ENCODE results near the gene VSIG4.
"Not testable (repeated sequence)": the region's sequence is repeated elsewhere in the genome, so short reads cannot be mapped to it uniquely, and the experiment has no call there.

VSIG4 gene

DNA sequence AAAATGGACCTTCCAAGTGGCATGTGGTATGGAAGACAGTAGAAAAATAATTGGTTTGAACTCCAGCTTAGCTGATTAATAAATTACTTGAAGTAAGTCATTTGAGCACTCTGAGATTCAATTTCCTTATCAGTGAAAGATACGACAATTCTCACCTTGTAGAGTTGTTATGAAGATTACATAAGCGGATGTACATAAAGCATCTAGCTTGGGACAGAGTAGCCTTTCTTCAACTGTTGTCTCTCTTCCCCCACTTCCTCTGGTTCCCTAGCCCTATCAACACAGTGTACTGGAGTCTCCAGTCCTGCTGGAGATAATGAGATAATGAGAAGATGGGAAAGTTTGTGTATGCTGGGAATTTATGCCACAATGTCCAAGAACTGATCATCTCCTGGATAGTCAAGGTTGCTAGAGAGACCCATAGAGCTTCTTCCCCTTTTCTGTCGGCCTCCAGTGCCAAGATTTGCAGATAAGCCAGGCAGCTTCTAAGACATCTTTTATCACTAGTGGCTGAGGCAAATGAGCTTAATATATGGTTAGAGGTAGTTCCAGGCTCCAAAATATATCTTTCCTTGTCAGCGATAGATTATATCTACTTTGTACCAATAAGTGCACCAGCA lies 33.9 kb downstream of the VSIG4 start:
- DNase-seq, result no peak

DNA sequence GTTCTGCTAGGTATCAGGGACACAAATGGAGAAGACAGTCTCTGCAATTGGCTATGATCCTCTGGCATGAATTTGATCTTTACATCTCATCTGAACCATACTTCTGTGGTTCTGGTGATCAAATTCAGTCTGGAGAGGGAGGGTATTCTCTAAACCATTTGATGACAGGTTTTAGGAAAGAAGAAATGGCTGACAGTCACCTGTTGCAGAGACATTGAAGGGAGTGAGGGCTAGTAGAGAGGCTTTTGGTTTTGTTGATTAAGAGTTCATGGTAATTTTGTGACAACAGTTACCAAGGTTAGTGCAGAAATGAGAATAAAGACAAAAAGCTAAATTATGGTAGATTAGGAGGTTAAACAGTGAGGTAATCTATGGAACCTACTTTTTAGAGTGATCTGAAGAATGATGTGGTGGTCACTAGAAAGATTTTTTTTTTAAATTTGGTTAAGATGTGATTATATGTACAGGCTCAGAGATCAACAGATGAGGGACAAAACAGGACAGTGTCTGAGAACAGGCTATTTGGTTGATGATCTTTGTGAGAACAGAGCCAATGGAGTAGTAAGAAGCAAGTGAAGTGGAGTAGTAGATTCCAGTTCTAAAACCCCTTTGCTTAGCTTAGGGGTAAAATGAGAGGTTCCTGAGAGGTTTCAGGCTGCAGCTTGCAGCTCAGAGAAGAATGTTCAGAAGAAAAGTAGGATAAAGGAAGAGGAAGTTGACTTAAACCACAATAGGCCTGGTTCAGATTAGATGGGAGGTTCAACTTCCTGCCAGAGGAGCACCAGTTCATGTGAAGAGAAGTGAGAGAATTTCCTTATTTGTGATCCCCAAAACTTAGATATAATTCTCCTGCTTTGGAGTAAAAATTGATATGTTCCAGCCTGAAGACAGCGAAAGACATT lies 34.7 kb downstream of the VSIG4 start:
- DNase-seq, result no peak

DNA sequence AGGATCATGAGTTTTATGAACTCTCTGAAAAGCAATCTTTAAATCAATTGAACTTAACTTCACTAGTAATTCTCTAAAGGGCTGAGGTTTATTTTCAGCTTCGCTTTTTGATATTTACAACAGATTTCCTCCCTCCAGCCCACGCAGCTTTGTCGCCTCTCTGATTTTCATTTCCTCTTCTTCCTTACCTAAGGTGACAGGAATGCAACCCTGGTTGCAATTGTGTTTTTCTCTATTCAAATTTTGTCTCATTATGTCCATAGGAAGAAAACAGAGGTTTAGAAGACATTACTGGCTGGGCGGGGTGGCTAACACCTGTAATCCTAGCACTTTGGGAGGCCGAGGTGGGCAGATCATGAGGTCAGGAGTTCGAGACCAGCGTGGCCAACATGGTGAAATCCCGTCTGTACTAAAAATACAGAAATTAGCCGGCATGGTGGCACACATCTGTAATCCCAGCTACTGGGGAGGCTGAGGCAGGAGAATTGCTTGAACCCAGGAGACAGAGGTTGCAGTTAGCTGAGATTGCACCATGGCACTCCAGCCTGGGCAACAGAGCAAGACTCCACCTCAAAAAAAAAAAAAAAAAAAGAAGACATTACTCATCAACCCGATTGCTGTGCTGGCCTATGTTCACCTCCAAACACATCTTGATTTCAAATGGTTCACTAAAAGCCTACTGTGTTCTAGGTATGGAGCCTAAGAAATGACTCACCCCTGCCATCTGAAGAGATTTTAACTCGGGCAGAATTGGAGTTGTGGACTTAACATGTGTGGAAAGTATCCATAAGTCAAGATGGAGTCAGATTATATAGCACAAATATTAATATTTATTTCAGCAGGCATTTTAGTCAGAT lies 36.8 kb downstream of the VSIG4 start:
- no peak for DNase-seq

DNA sequence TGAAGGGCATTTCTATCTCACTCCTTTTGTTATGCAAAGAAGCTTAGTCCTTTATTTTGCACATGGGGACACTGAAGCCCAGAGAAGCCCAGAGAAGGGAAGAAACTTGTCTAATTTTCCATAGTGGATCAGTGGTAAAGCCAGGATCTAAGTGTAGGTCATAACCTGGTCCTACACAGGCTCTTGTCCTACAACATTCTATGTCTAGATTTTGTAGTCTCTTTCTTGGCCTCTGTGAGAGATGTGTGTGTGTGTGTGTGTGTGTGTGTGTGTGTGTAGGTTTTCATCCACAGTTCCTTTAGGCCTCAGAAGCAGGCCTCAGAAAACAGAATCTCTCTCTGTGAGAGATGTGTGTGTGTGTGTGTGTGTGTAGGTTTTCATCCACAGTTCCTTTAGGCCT lies 38.3 kb downstream of the VSIG4 start:
- DNase-seq, result no peak

DNA sequence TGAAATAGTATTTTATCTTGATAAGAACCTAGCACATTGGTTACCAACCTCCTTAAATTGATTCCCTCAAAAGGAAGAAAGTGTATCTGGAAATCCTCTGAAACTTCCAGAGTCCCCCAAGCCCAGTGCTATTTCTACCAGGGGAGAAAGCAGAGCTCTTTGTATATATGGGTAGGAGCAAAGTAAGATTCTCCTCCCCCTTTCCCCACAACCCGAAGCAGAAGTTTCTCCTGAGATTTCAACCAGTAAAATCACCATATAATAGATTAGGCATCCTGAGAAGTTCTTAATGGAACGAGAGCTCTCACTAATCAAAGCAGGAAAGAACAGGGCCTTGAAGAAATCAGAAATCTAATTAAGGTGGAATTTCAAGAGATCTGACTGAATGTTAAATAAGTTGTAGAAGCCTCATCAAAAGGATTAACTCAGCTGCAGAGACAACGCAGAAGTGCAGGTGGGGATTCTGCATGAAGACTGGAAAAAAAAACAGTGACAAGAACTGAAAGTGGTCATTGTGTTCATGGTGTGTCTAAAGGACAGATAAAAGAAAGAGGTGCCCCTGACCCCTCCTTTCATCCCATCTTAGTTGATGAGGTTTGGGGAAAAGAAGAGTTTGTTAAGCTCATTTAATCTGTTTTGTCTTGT lies 39.1 kb downstream of the VSIG4 start:
- DNase-seq, result no peak

DNA sequence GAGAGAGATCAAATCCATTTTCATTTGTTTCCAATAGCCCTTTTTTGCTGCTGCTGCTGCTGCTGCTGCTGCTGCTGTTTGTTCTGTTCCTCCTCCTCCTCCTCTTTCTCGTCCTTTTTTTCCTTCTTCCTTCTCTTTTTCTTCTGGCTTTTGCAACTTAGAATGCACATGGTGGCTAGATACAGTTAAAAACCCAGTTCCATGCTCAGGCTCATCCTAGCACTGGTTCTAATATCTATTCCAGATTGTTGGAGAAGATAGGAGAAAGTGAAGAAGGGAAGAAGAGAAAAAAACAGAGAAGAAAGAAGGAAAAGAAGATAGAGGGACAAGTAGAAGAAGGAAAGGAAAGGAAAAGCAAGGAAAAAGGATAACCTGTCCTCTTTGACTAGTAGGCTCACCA lies 39.7 kb downstream of the VSIG4 start:
- DNase-seq, result no peak

DNA sequence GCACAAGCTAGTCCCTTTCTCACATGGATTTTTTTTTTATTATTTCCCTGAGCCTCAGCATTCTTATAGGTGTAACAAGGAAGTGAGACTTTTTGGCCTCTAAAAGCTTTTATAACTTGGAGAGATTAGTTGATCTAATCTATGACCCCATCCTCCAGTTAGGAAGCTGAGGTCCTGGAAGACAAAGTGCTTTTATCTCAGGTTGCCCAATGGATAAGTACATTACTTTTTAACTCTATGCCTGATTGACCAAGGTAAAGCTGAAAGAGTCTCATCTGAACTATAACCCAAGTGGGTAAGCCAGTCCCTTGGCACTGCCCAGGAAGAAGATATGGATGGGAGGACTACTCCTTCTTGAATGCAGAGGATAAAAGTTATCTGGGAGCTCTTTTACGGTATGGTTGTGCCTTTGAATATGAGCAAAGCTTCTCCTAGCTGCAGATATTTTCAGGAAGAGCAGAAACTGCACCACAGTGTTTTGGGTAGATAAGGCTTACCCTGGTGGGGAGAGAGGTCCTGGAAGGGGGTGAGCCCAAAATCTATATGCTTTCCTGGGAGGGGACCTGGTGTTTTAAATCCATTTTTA lies 40.2 kb downstream of the VSIG4 start:
- DNase-seq, result no peak

DNA sequence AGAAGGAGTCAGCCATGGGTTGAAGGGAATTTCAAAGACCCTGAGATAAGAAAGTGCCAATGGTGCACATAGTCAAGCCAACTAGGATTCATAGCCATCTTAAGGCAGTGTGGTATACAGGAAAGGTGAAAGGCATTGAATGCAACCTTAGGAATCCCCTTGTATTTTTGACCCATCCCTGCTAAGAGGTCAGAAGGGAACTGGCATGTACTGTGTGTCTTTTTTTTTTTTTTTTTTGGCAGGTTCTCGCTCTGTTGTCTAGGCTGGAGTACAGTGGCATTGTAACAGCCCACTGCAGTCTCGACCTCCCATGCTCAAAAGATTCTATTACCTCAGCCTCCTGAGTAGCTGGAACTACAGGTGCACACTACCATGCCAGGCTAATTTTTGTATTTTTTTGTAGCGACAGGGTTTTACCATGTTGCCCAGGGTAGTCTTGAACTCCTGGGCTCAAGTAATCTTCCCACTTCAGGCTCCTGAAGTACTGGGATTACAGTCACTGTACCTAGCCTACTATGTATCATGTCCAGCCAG lies 40.8 kb downstream of the VSIG4 start:
- DNase-seq, result no peak

DNA sequence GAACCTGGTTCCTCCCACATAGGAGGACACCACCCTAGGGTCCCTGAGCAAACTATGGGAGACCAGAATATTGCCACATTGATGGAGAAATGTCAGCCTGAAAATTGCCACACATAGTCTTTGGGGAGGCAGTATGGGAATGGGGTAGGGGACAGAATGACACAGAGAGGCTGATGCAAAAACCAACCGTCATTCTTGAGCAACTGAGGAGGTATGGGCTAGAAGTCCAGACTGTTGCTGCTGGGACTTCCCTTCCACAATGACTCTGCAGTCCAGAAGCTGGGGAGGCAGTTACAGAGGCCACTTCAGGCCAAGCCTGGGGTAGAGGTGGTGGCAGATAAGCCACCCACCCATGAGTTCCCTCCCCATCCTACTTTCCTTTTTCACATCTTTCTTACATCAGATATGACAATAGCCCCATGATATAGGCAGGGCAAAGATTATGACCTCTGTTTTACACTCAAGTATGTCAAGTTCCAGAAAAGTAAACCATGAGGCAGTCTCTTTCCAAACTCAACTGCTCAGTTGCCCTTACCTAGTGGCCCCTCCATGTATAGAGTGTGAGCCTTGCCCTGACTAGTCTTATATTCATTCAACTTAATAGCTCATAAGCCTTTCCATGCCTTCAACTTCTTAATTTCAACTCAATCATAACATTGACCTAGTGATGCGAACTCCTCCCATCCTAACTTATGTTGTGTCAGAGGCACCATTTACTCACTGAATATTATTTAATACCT lies 41.7 kb downstream of the VSIG4 start:
- no peak for DNase-seq

DNA sequence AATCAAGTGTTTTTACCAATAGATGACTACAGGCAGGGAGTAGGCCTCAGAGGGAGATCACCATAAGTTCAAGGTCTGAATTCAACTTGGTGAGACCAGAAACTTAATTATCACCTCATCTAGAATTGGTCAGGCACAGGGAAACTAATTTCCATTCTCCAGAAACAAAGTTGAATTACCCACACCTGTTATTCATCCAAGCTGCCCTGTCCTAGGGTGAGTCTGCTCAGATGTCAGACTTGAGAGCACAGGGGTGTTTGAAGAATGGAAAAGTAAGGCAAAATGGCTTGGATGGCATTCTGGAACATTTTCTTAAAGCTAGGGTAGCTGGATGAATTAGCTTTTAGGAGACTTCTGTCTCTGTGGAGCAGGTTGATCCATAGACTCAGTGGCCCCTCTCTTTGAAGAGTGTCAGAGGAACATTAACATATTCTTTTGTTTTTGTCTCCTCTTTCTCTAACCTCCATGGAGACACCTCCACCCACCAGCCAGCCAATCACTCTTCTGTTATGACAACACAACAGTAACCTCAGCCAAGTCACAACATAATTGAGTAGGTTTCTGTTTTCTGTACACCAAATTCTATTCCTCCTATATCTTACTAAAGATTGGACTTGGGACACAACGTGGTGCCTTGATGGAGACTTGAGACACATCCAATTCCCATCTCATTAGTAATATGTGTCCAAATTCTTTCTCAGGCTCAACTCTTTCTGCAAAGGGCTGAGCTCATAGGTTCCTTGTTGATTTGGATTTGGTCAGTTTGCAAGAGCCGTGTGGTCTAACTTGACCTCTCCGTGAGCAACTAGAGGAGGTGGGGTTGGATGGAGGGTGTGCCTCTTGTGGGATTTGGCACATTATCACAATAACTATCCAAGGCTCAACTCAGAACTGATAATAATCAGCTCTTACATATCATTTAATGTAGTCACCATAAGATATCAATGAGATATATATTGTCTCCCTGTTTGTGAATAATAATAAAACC lies 45.1 kb downstream of the VSIG4 start:
- DNase-seq, result no peak

DNA sequence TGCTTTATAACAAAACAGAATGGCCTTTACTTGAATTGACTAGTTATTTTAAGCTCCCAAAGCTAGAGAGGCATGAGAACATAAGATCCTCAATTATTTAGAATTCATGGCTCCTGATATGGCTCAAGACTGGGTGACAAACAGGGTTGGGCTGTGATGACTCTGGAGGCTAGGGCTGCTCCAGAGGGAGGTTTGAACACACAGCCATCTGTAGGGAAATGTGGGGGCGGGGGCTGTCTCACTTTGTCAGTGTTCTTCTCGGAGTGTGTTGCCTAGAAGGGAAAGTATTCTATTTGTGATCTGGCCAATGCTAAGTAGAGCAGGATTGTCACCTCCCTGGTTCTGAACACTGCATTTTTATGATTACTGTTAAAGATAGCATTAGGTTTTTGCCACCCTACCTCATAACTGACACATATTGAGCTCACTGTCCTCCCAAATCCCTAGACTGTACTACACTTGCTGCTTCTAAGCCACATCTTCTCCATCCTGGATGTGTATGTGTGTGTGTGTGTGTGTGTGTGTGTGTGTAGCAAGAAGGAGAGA lies 45.9 kb downstream of the VSIG4 start:
- no peak for DNase-seq

DNA sequence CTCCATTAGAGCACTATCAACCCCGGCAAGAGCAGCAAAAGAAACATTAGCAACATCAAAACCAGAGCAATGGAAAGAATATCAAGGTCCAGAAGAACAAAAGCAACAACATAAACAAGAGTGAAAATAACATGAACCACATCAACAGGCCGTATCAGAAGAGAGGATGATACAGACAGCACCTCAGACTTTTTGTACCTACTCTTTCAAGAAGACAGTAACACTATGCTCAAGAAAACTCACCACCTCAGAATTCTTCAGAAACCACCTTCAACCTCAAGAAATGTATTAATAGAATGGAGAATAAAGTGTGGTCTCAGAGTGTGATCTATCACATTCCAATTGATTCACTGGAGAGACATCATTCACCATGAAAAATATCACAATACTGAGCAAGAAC lies 46.5 kb downstream of the VSIG4 start:
- no peak for DNase-seq

DNA sequence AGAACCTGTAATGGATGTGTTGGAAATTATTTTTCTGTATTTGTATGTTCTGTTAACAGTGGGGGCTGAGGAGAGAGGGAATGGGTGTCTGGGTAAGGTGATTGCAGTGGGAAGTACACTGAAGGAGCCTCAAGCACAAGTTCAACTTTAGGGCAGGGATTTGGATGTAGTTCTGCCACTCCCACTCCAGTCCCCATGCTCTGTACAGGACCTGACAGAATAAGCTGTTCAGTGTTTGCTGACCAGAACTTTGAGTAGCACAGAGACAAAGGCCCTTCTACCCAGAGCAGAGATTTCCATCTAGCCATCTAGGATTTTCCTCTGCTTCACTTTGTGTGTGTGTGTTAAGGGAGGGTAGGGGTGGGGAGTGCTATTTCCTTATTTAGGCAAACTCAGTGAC lies 49.2 kb downstream of the VSIG4 start:
- DNase-seq, result no peak

DNA sequence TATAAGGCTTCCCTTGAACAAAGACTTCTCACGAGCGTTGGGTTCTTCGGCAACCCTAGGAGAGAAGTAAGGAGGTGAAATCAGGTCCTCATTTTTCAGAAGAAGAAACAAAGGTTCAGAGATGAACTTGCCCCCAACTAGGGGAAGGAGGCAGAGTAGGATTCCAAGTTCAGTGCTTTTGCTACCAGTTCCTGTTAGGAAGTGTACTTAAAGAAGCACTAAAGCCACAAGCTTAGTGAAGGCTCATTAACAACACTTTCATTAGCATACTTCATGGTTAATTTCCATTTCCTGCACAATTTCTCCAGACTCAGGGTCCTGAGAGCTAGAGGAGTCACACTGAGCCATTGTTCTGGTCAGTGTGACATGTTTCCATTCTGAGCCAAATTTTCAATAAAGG lies 52.1 kb downstream of the VSIG4 start:
- no peak for DNase-seq

DNA sequence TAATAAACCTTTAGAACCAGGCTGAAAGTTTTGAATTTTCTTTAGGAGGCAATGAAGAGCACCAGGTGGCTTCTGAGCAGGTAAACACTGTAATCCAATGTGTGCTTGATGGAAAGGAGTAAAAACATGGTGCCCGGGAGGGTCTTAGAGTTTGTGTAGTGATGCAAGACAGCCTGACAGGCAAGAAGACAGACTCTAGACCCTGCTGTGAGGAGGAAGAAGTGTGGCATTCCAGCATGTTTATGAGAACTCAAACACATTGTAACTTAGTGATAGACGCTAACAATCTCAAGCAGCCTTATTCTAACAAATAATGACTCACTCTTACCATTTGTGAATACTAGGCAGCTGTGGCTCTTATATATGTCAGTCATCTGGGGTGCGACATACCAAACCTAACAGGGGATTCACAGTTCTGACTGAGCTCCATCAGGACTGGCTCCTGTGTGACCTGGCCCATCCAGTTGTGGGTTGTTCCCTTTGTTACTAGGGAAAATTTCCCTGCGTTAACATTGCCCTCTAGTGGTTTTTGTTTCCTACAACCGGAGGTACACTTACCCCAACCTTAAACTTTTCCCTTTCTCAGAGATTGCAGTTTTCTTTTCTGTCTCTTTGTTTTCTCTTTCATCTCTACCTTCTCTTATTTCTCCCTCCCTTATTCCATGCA lies 53.8 kb downstream of the VSIG4 start:
- peak; percentile 25 for DNase-seq

DNA sequence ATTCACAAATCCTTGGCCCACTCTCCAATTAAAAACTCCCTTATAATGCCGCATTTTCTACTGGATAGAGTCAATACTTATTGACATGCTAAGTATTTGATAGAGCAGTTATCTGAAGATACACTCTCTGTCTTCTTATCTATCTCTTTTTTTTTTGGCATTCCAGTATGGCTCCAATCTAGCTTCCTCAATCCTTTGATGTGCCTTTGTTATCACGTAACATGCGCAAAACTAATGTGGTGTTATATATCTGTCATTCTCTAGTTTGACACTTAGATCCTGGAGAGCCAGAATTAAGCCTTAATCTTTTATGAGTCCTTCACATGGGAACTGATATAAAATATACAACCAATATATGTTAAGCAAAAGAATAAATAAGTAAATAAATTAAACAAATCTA lies 54.7 kb downstream of the VSIG4 start:
- DNase-seq, result no peak

DNA sequence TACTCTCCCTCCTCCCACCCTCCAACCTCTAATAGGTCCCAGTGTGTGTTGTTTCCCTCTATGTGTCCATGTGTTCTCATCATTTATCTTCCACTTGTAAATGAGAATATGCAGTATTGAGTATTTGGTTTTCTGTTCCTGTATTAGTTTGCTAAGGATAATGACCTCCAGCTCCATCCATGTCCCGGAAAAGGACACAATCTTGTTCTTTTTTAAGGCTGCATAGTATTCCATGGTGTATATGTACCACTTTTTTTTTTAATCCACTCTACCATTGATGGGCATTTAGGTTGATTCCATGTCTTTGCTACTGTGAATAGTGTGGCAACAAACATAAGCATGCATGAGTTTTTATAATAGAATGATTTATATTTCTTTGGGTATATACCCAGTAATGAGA lies 62.7 kb downstream of the VSIG4 start:
- DNase-seq, result not testable (repeated sequence)

DNA sequence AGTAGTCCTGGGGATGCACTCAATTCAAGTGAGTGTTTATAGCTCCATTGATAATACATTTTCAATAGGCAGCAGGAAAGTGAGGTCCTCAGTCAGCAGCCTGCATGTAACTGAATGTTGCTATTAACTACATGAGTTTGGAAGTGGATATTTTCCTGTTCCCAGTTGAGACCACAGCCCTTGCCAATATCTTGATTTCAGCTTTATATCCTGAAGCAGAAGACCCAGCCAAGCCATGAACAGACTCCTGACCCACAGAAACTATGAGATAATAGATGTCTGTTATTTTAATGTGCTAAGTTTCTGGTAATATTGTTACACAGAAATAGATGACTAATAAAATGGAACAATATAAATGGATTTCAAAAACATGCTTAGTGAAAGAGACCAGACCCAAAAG lies 63.7 kb downstream of the VSIG4 start:
- no peak for DNase-seq

DNA sequence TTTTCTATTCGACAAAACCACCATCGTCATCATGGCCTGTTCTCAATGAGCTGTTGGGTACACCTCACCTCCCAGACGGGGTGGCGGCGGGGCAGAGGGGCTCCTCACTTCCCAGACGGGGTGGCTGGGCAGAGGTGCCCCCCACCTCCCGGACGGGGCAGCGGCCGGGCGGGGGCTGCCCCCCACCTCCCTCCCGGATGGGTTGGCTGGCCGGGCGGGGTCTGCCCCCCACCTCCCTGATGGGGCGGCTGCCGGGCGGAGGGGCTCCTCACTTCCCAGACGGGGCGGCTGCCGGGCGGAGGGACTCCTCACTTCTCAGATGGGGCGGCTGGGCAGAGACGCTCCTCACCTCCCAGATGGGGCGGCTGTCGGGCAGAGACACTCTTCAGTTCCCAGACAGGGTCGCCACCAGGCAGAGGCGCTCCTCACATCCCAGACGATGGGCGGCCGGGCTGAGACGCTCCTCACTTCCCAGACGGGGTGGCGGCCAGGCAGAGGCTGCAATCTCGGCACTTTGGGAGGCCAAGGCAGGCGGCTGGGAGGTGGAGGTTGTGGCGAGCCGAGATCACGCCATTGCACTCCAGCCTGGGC lies 64.6 kb downstream of the VSIG4 start:
- not testable (repeated sequence) for DNase-seq

All from COR-L47 (cell line).